T-cell (primary cell): ENCODE results near the gene TUBB3. TPM values are rescaled to one million over a fixed set of nuclear protein-coding genes. Genes with fewer than 3 reads are reported as not detected.

Experiments used
- ATAC-seq, 4 experiments: fragments of 200-7000 bp in 3 of 4; fragments of 150-1000 bp in 1 of 4; cut with Tn5 transposase; replicated peaks in 1 of 4; 1 replicate in 3 of 4; 2 replicates in 1 of 4; pipeline ENCODE4 v1.10.0; 2021; ENCODE audit warnings: moderate library complexity in 3 of 4, mild to moderate bottlenecking in 2 of 4, moderate number of reproducible peaks in 1 of 4
- CTCF ChIA-PET, 2 donors: fragments of 300-600 bp; sonication (Branson Sonifier 250); formaldehyde crosslinking; loops; one replicate each; lab custom pipeline; 2022; ENCODE audit warnings: antibody characterized with exemption in 2 of 2; lab: Charles Lee
- POLR2A ChIA-PET, 2 donors: fragments of 300-600 bp; sonication (Branson Sonifier 250); formaldehyde crosslinking; loops; one replicate each; lab custom pipeline; 2022; ENCODE audit warnings: antibody characterized with exemption in 2 of 2; lab: Charles Lee
- DNase-seq, 35 experiments: peaks; one replicate each; pipeline versions ENCODE4 v3.0.0 to v3.0.0-alpha.2; 2013 to 2023
- H3K27ac ChIP-seq: one replicate; pipeline ENCODE4 v1.5.1; 2013; ENCODE audit warnings: low read length
- H3K27me3 ChIP-seq, 2 experiments: replicated peaks in 1 of 2; 1 replicate in 1 of 2; 2 replicates in 1 of 2; pipeline versions ENCODE4 v1.6.1 to v1.7.0; 2013; ENCODE audit warnings: low read length in 1 of 2, mixed read lengths in 1 of 2; ENCODE audit not compliant: control insufficient read depth in 2 of 2, insufficient read depth in 2 of 2; ENCODE audit errors: extremely low read depth in 1 of 2
- H3K36me3 ChIP-seq, 2 donors: 1 replicate in 1 of 2; 2 replicates in 1 of 2; pipeline versions ENCODE4 v1.6.1 to v1.7.0; 2013; ENCODE audit warnings: low read length in 1 of 2; ENCODE audit not compliant: control insufficient read depth in 2 of 2, insufficient read depth in 1 of 2; ENCODE audit errors: extremely low read depth in 1 of 2
- H3K4me1 ChIP-seq, 2 experiments: 1 replicate in 1 of 2; 2 replicates in 1 of 2; pipeline versions ENCODE4 v1.6.1 to v1.7.0; 2013; ENCODE audit warnings: low read length in 2 of 2, mixed read lengths in 1 of 2; ENCODE audit not compliant: insufficient read depth in 2 of 2, control insufficient read depth in 1 of 2; ENCODE audit errors: extremely low read depth in 1 of 2
- H3K4me3 ChIP-seq, 2 donors: 1 replicate in 1 of 2; 2 replicates in 1 of 2; pipeline versions ENCODE4 v1.5.1 to v1.7.0; 2013; ENCODE audit warnings: mild to moderate bottlenecking in 2 of 2, low read length in 1 of 2, moderate library complexity in 1 of 2; ENCODE audit not compliant: control insufficient read depth in 1 of 2; ENCODE audit errors: extremely low read depth in 1 of 2
- H3K9me3 ChIP-seq: 2 replicates; pipeline ENCODE4 v1.7.0; 2013
- H3K27ac Mint-ChIP-seq, 2 donors: one replicate each; pipeline ENCODE4 v1.8.0; 2020 to 2021; ENCODE audit warnings: mild to moderate bottlenecking in 2 of 2, mixed read lengths in 2 of 2
- H3K27me3 Mint-ChIP-seq, 2 donors: one replicate each; pipeline ENCODE4 v1.8.0; 2021 to 2022; ENCODE audit warnings: mixed read lengths in 2 of 2
- H3K36me3 Mint-ChIP-seq: one replicate; pipeline ENCODE4 v1.8.0; 2021; ENCODE audit warnings: mixed read lengths
- H3K4me1 Mint-ChIP-seq, 3 donors: one replicate each; pipeline ENCODE4 v1.8.0; 2020 to 2022; ENCODE audit warnings: mixed read lengths in 3 of 3, mild to moderate bottlenecking in 1 of 3
- H3K4me3 Mint-ChIP-seq, 3 donors: one replicate each; pipeline ENCODE4 v1.8.0; 2020 to 2022; ENCODE audit warnings: mild to moderate bottlenecking in 3 of 3, mixed read lengths in 3 of 3, moderate library complexity in 3 of 3
- H3K9me3 Mint-ChIP-seq, 3 donors: one replicate each; pipeline ENCODE4 v1.8.0; 2020 to 2022; ENCODE audit warnings: mixed read lengths in 3 of 3
- WGBS: methylation state at CpG from one replicate; pipeline ENCODE4 v1.1.5; 2013; ENCODE audit warnings: missing lambda C conversion rate; ENCODE audit not compliant: insufficient coverage; 5-methylcytosine and 5-hydroxymethylcytosine counted together
- total RNA-seq, 35 experiments: library from RNA in 6 of 35; stranded (reverse) in 6 of 35; fragments of 120-200 nt in 1 of 35; gene quantifications; one replicate each; pipeline versions ENCODE4 v1.2.1 to v1.2.4 and lab custom pipeline; 2013 to 2026

The TUBB3 gene
- total RNA-seq, 5 donors from 2014 or later (not counting 1 experiment from before 2014, with no cell fraction given) = 0.58 to 1.8 (median 0.93) TPM

- no peaks in the 10 kb centered on the region for H3K9me3 Mint-ChIP-seq
- peaks cover 10 to 13% (median 11%) of the 10 kb centered on the region in 3 donors for H3K4me1 Mint-ChIP-seq
- Histone ChIP-seq H3K27me3 (no peaks in the 10 kb centered on the region), H3K9me3 (no peaks in the 10 kb centered on the region), H3K27ac (no peak overlapping the region), H3K36me3 (peaks cover 45 to 77% of the 10 kb centered on the region in 2 donors), H3K4me3 (no peak overlapping the region), H3K4me1 (no peaks in the 10 kb centered on the region)
- H3K36me3 Mint-ChIP-seq = peaks cover 44% of the 10 kb centered on the region
- no peak for DNase-seq
- no peak for ATAC-seq
- CTCF ChIA-PET = no interaction called here
- WGBS = 96% methylated on average over 25 of the region's 28 CpGs
- POLR2A ChIA-PET = no interaction called here
- no peak overlapping the region for H3K4me3 Mint-ChIP-seq
- H3K27me3 Mint-ChIP-seq = no peaks in the 10 kb centered on the region
- no peak overlapping the region for H3K27ac Mint-ChIP-seq
Observed at GRCh38 chr16:89883346-89884040, 39.6 kb upstream of the TUBB3 start.

- ATAC-seq (no peak), DNase-seq (no peak)
- Mint-ChIP-seq H3K9me3 (no peaks in the 10 kb centered on the region), H3K27ac (no peak overlapping the region), H3K4me1 (peaks cover 10 to 13% (median 11%) of the 10 kb centered on the region in 3 donors), H3K27me3 (no peaks in the 10 kb centered on the region), H3K36me3 (peaks cover 40% of the 10 kb centered on the region), H3K4me3 (no peak overlapping the region)
- 98% methylated on average over 7 of the region's 8 CpGs for WGBS
- H3K4me3 ChIP-seq = no peak overlapping the region
- H3K27me3 ChIP-seq = no peaks in the 10 kb centered on the region
- H3K36me3 ChIP-seq = peaks cover 41 to 74% of the 10 kb centered on the region in 2 donors
- ChIA-PET CTCF (no interaction called here), POLR2A (no interaction called here)
- H3K4me1 ChIP-seq = no peaks in the 10 kb centered on the region
- no peak overlapping the region for H3K27ac ChIP-seq
- H3K9me3 ChIP-seq = no peaks in the 10 kb centered on the region
Observed at GRCh38 chr16:89884041-89884421, 39.1 kb upstream of the TUBB3 start.

- Histone ChIP-seq H3K9me3 (no peaks in the 10 kb centered on the region), H3K27ac (no peak overlapping the region), H3K4me1 (peaks cover 0 to 9% of the 10 kb centered on the region in 2 experiments), H3K27me3 (no peaks in the 10 kb centered on the region), H3K4me3 (no peak overlapping the region), H3K36me3 (peaks cover 36 to 72% of the 10 kb centered on the region in 2 donors)
- POLR2A ChIA-PET = interaction anchor here in 1 of 2 donors (0.7 kb wide), 1 partner anchor 1268 kb away, joined by 3 read pairs; no protein-coding TSS in a partner anchor
- ATAC-seq (no peak), DNase-seq (no peak)
- 97% methylated on average over 10 of the region's 14 CpGs for WGBS
- Mint-ChIP-seq H3K27me3 (no peaks in the 10 kb centered on the region), H3K36me3 (peaks cover 42% of the 10 kb centered on the region), H3K9me3 (no peaks in the 10 kb centered on the region), H3K4me3 (no peak overlapping the region), H3K4me1 (peaks cover 7 to 13% (median 12%) of the 10 kb centered on the region in 3 donors), H3K27ac (no peak overlapping the region)
- CTCF ChIA-PET = interaction anchor here in 1 of 2 donors (0.6 kb wide), 2 partner anchors 24 to 102 kb away, joined by 3 to 4 read pairs; no protein-coding TSS in a partner anchor
Observed at GRCh38 chr16:89887243-89887642, 35.9 kb upstream of the TUBB3 start.

GRCh38 chr16:89890200-89890599 is 32.9 kb upstream of the TUBB3 start:
- Histone ChIP-seq H3K4me1 (peaks cover 0 to 9% of the 10 kb centered on the region in 2 experiments), H3K36me3 (peaks cover 23 to 74% of the 10 kb centered on the region in 2 donors), H3K9me3 (no peaks in the 10 kb centered on the region), H3K27ac (no peak overlapping the region), H3K4me3 (no peak overlapping the region), H3K27me3 (no peaks in the 10 kb centered on the region)
- no peak overlapping the region for H3K4me3 Mint-ChIP-seq
- POLR2A ChIA-PET = no interaction called here
- no peaks in the 10 kb centered on the region for H3K27me3 Mint-ChIP-seq
- H3K9me3 Mint-ChIP-seq = no peaks in the 10 kb centered on the region
- no peak for ATAC-seq
- H3K4me1 Mint-ChIP-seq = peaks cover 3 to 7% (median 6%) of the 10 kb centered on the region in 3 donors
- peak overlapping the region in 1 of 2 donors; percentile 72 for H3K27ac Mint-ChIP-seq
- peaks cover 24% of the 10 kb centered on the region for H3K36me3 Mint-ChIP-seq
- WGBS = 19% methylated on average over 2 of the region's 9 CpGs
- CTCF ChIA-PET = no interaction called here
- no peak for DNase-seq

- H3K27ac ChIP-seq = no peak overlapping the region
- ATAC-seq (no peak), DNase-seq (no peak)
- Mint-ChIP-seq H3K4me3 (no peak overlapping the region), H3K27me3 (no peaks in the 10 kb centered on the region), H3K36me3 (peaks cover 24% of the 10 kb centered on the region), H3K27ac (no peak overlapping the region), H3K9me3 (no peaks in the 10 kb centered on the region), H3K4me1 (peaks cover 0 to 7% (median 6%) of the 10 kb centered on the region in 3 donors)
- no peaks in the 10 kb centered on the region for H3K27me3 ChIP-seq
- peaks cover 22 to 74% of the 10 kb centered on the region in 2 donors for H3K36me3 ChIP-seq
- ChIA-PET CTCF (no interaction called here), POLR2A (no interaction called here)
- over 99% methylated on average over 15 of the region's 16 CpGs for WGBS
- no peak overlapping the region for H3K4me3 ChIP-seq
- peaks cover 0 to 9% of the 10 kb centered on the region in 2 experiments for H3K4me1 ChIP-seq
- H3K9me3 ChIP-seq = no peaks in the 10 kb centered on the region
Observed at GRCh38 chr16:89890886-89891657, 32.1 kb upstream of the TUBB3 start.

GRCh38 chr16:89892055-89892630 is 31.0 kb upstream of the TUBB3 start:
- POLR2A ChIA-PET = no interaction called here
- H3K36me3 Mint-ChIP-seq = peaks cover 25% of the 10 kb centered on the region

More at GRCh38 chr16:89892055-89892630, 31.0 kb upstream of the TUBB3 start:
- DNase-seq (no peak), ATAC-seq (no peak)
- Mint-ChIP-seq H3K4me1 (peaks cover 0 to 7% (median 6%) of the 10 kb centered on the region in 3 donors), H3K27ac (no peak overlapping the region), H3K9me3 (no peaks in the 10 kb centered on the region), H3K4me3 (no peak overlapping the region), H3K27me3 (no peaks in the 10 kb centered on the region)
- CTCF ChIA-PET = no interaction called here
- WGBS = 92% methylated on average over 9 of the region's 18 CpGs
- no peaks in the 10 kb centered on the region for H3K9me3 ChIP-seq
- peaks cover 25 to 75% of the 10 kb centered on the region in 2 donors for H3K36me3 ChIP-seq
- peaks cover 0 to 9% of the 10 kb centered on the region in 2 experiments for H3K4me1 ChIP-seq
- no peak overlapping the region for H3K27ac ChIP-seq
- no peaks in the 10 kb centered on the region for H3K27me3 ChIP-seq
- H3K4me3 ChIP-seq = no peak overlapping the region
